Measurements from ENCODE around the gene PACS1.

PACS1 gene

DNA sequence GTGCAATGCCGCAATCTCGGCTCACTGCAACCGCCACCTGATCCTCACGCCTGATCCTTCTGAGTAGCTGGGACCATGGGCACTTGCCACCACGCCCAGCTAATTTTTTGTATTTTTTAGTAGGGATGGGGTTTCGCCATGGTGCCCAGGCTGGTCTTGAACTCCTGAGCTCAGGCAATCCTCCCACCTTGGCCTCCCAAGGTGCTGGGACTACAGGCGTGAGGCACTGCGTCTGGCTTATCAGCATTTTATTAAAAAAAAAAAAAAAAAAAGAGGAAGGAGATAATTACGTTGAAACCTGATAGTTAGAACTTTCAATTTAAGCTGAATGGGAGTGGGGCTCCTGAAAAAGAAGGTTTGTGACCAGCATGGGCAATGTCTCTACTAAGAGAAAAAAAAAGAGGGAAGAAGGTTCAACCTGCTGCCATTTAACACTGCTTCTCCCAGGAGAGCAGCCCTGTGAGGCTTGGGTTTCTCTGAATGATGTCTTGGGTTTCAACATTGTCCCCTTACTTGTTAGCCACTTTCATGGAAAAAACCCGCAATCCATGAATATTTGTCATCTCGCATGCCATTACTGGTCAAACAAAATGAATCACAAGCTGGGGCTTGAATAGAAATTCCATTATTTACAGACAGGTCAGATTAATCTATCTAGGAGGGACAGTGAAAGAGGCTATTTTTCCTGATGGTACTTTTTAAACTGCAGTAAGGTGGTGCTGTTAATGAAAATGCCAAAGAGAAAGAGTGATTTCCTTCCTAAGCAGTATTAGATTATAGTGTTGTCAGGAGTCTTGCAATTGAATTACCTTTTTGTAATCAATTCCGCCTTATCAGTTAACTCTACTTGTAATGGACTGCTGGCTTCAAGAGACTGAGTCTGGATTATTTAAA, 72.5 kb downstream of the PACS1 start:
- in situ Hi-C loops (cut with MboI; ENCODE audit: low sequenced_read_pairs, unreplicated experiment): no loop called here
- TF ChIP-seq, protein P1, sequence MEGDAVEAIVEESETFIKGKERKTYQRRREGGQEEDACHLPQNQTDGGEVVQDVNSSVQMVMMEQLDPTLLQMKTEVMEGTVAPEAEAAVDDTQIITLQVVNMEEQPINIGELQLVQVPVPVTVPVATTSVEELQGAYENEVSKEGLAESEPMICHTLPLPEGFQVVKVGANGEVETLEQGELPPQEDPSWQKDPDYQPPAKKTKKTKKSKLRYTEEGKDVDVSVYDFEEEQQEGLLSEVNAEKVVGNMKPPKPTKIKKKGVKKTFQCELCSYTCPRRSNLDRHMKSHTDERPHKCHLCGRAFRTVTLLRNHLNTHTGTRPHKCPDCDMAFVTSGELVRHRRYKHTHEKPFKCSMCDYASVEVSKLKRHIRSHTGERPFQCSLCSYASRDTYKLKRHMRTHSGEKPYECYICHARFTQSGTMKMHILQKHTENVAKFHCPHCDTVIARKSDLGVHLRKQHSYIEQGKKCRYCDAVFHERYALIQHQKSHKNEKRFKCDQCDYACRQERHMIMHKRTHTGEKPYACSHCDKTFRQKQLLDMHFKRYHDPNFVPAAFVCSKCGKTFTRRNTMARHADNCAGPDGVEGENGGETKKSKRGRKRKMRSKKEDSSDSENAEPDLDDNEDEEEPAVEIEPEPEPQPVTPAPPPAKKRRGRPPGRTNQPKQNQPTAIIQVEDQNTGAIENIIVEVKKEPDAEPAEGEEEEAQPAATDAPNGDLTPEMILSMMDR (IDR thresholded peaks at IDR 0.05; ENCODE audit: borderline replicate concordance, control extremely low read depth, extremely low read depth, insufficient read depth, missing control alignments): no peak
- no peak for DNase-seq (ENCODE audit: low spot score)

DNA sequence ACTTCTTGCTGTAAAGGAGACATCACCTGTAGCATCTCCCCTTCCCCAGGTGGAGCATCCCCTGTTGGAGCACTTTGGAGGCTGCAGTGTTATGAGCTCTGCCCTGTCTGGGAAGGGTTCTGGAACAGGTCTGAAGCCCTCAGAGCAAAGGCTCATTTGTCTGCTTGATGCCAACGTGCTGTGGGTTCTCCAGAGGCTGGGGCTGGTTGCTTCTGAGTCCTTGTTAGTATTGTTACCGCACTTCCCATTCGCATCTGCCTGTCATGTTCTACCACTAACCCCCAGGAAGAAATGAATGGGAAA, 73.1 kb downstream of the PACS1 start:
- TF ChIP-seq, protein P1 (IDR thresholded peaks at IDR 0.05; ENCODE audit: borderline replicate concordance, control extremely low read depth, extremely low read depth, insufficient read depth, missing control alignments): no peak
- in situ Hi-C loops (cut with MboI; ENCODE audit: low sequenced_read_pairs, unreplicated experiment): no loop called here
- no peak for DNase-seq (ENCODE audit: low spot score)

DNA sequence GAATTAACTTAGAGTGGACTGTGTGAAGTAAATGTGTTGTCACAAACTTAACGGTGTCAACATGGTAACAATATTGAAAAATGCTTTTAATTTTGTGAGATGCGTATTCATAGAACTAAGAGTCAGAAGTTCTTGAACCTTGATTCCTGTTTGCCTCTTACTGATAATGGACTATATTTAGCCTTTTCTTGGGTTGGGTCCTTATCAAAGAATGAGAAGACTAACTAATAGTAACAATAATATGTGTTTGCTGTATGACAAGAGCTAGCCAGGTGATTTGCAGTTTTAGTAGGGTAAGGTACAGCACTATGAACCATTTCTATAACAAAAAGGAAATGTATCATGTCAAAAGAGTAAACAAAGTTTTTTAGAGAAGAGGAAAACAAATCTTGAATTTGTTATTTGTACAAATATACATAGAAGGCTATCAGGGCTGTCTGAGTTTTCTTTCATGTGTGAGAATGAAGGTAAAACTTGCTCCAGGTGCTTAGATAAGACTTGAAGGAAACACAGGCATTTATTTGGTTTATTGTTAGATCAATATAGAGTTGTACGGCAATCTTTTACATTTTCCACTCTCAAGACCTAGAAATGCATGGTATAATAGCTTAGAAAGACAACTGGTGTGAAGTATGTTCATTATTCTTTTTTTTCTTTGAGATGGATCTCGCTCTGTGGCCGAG, 74.1 kb downstream of the PACS1 start:
- no peak for DNase-seq (ENCODE audit: low spot score)
- in situ Hi-C loops (cut with MboI; ENCODE audit: low sequenced_read_pairs, unreplicated experiment): no loop called here
- TF ChIP-seq, protein P1 (IDR thresholded peaks at IDR 0.05; ENCODE audit: borderline replicate concordance, control extremely low read depth, extremely low read depth, insufficient read depth, missing control alignments): no peak

DNA sequence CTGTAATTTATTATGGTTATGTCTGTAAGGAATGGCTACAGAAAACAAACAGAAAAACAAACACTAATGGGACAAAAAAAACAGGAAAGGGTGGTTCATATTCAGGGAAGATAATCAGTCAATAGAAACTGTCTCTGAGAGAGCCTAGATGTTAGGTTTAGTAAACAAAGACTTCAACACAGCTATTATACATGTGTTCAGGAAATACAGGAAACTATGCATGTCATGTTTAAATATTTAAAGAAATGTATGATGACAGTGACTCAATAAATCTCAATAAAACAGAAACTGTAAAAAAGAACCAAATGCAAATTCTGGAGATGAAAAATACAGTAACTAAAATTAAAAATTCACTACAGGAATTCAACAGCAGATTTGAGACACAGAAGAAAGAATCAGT, 76.0 kb downstream of the PACS1 start:
- DNase-seq (ENCODE audit: low spot score): no peak
- in situ Hi-C loops (cut with MboI; ENCODE audit: low sequenced_read_pairs, unreplicated experiment): no loop called here
- TF ChIP-seq, protein P1 (IDR thresholded peaks at IDR 0.05; ENCODE audit: borderline replicate concordance, control extremely low read depth, extremely low read depth, insufficient read depth, missing control alignments): no peak

DNA sequence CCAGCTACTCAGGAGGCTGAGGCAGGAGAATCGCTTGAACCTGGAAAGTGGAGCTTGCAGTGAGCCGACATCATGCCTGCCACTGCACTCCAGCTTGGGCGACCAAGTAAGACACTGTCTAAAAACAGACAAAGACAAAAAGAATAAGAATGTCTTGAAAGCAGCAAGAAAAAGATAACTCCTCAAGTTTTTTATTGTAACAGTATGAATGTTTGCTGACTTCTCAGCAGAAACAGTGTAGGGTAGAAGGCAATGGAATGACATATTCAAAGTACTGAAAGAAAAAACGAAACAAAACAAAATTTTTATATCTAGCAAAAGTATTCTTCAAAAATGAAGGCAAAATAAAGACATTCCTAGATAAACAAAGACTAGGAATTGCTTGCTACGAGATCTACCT, 76.9 kb downstream of the PACS1 start:
- DNase-seq (ENCODE audit: low spot score): no peak
- in situ Hi-C loops (cut with MboI; ENCODE audit: low sequenced_read_pairs, unreplicated experiment): no loop called here
- TF ChIP-seq, protein P1 (IDR thresholded peaks at IDR 0.05; ENCODE audit: borderline replicate concordance, control extremely low read depth, extremely low read depth, insufficient read depth, missing control alignments): no peak

DNA sequence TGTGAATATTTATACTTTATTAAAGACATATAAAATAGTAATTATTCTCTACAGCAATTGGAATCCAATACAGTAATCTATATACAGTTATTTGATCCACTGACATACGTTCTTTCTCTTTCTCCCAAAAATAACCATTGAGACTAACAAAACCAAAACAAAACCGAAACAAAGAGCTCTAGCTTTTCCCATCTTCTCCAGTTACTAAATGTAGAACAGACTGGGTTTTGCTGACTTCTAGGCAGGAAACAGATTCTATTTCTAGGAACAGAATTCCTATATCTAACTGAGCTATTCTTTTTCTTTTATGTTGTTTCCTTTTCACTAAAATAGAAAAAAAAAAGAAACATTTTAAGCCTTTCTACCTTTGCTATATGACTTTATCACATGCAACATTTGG, 80.1 kb downstream of the PACS1 start:
- TF ChIP-seq, protein P1 (IDR thresholded peaks at IDR 0.05; ENCODE audit: borderline replicate concordance, control extremely low read depth, extremely low read depth, insufficient read depth, missing control alignments): no peak
- DNase-seq (ENCODE audit: low spot score): no peak
- in situ Hi-C loops (cut with MboI; ENCODE audit: low sequenced_read_pairs, unreplicated experiment): no loop called here

All from GM13976 (cell line).